ENCODE measurements around the gene MYH11.
"Not testable (repeated sequence)": the region's sequence is repeated elsewhere in the genome, so short reads cannot be mapped to it uniquely, and the experiment has no call there.

Gene MYH11

GRCh38 chr16:15808071-15808470, 48.8 kb downstream of the MYH11 start:
- Histone ChIP-seq H3K27ac (ENCODE audit: low read length) (peak overlapping the region; percentile 75), H3K27me3 (ENCODE audit: low read depth, low read length) (no peaks in the 10 kb centered on the region), H3K36me3 (ENCODE audit: control insufficient read depth in 1 of 2, insufficient read depth in 2 of 2, low read length in 2 of 2) (peaks cover 0 to 3% of the 10 kb centered on the region in 2 donors), H3K4me1 (ENCODE audit: control insufficient read depth in 1 of 2, insufficient read depth in 2 of 2, low read length in 2 of 2) (peaks cover 5 to 76% of the 10 kb centered on the region in 2 donors), H3K4me3 (ENCODE audit: low read depth in 1 of 2, low read length in 2 of 2) (peak overlapping the region in 1 of 2 donors; percentile 1), H3K9me3 (ENCODE audit: control insufficient read depth in 1 of 2, low read length in 2 of 2) (no peaks in the 10 kb centered on the region)

DNA sequence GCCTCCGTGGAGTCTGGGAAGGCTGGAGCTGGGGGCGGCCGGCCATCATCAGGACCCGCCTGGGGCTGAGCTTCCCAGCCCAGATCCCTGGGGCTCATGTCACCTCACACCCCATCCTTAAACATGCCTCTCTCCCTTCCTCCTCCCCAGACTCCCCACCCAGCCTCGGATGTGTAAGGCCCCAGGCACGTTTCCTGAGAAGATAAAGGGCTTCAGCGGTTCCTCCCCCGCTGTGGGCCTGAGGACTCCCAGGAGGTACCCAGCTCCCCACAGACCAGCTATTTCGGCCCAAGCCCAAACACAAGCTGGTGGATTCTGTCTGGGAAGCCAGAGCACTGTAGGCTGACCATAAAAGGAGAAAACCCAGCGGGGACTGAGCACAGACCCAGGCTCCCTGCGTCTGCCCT, 49.2 kb downstream of the MYH11 start:
- Histone ChIP-seq H3K9me3 (ENCODE audit: control insufficient read depth in 1 of 2, low read length in 2 of 2) (no peaks in the 10 kb centered on the region), H3K27me3 (ENCODE audit: low read depth, low read length) (no peaks in the 10 kb centered on the region), H3K36me3 (ENCODE audit: control insufficient read depth in 1 of 2, insufficient read depth in 2 of 2, low read length in 2 of 2) (peaks cover 0 to 3% of the 10 kb centered on the region in 2 donors), H3K27ac (ENCODE audit: low read length) (peak overlapping the region; percentile 75), H3K4me3 (ENCODE audit: low read depth in 1 of 2, low read length in 2 of 2) (peak overlapping the region in 1 of 2 donors; percentile 1), H3K4me1 (ENCODE audit: control insufficient read depth in 1 of 2, insufficient read depth in 2 of 2, low read length in 2 of 2) (peaks cover 5 to 74% of the 10 kb centered on the region in 2 donors)

- no peak overlapping the region for H3K27ac ChIP-seq (ENCODE audit: low read length)
- no peak overlapping the region for H3K4me3 ChIP-seq (ENCODE audit: low read depth in 1 of 2, low read length in 2 of 2)
- no peaks in the 10 kb centered on the region for H3K27me3 ChIP-seq (ENCODE audit: low read depth, low read length)
- H3K36me3 ChIP-seq (ENCODE audit: control insufficient read depth in 1 of 2, insufficient read depth in 2 of 2, low read length in 2 of 2) = peaks cover 3 to 10% of the 10 kb centered on the region in 2 donors
- H3K4me1 ChIP-seq (ENCODE audit: control insufficient read depth in 1 of 2, insufficient read depth in 2 of 2, low read length in 2 of 2) = peaks cover 0 to 63% of the 10 kb centered on the region in 2 donors
- no peaks in the 10 kb centered on the region for H3K9me3 ChIP-seq (ENCODE audit: control insufficient read depth in 1 of 2, low read length in 2 of 2)
These were observed 53.2 kb downstream of the MYH11 start for GRCh38 chr16:15803618-15804017.

- Histone ChIP-seq H3K27ac (ENCODE audit: low read length) (no peak overlapping the region), H3K4me3 (ENCODE audit: low read depth in 1 of 2, low read length in 2 of 2) (no peak overlapping the region), H3K36me3 (ENCODE audit: control insufficient read depth in 1 of 2, insufficient read depth in 2 of 2, low read length in 2 of 2) (peaks cover 3 to 16% of the 10 kb centered on the region in 2 donors), H3K4me1 (ENCODE audit: control insufficient read depth in 1 of 2, insufficient read depth in 2 of 2, low read length in 2 of 2) (peaks cover 0 to 66% of the 10 kb centered on the region in 2 donors), H3K9me3 (ENCODE audit: control insufficient read depth in 1 of 2, low read length in 2 of 2) (no peaks in the 10 kb centered on the region), H3K27me3 (ENCODE audit: low read depth, low read length) (no peaks in the 10 kb centered on the region)
These were observed 56.9 kb downstream of the MYH11 start for GRCh38 chr16:15799851-15800495.

- H3K4me1 ChIP-seq (ENCODE audit: control insufficient read depth in 1 of 2, insufficient read depth in 2 of 2, low read length in 2 of 2) = peaks cover 0 to 59% of the 10 kb centered on the region in 2 donors
- no peaks in the 10 kb centered on the region for H3K9me3 ChIP-seq (ENCODE audit: control insufficient read depth in 1 of 2, low read length in 2 of 2)
- no peak overlapping the region for H3K4me3 ChIP-seq (ENCODE audit: low read depth in 1 of 2, low read length in 2 of 2)
- H3K36me3 ChIP-seq (ENCODE audit: control insufficient read depth in 1 of 2, insufficient read depth in 2 of 2, low read length in 2 of 2) = peaks cover 3 to 16% of the 10 kb centered on the region in 2 donors
- H3K27ac ChIP-seq (ENCODE audit: low read length) = no peak overlapping the region
- no peaks in the 10 kb centered on the region for H3K27me3 ChIP-seq (ENCODE audit: low read depth, low read length)
These were observed 58.2 kb downstream of the MYH11 start for GRCh38 chr16:15798671-15799070.

GRCh38 chr16:15796885-15797284, 59.9 kb downstream of the MYH11 start:
- no peak overlapping the region for H3K27ac ChIP-seq (ENCODE audit: low read length)
- peaks cover 0 to 49% of the 10 kb centered on the region in 2 donors for H3K4me1 ChIP-seq (ENCODE audit: control insufficient read depth in 1 of 2, insufficient read depth in 2 of 2, low read length in 2 of 2)
- no peaks in the 10 kb centered on the region for H3K27me3 ChIP-seq (ENCODE audit: low read depth, low read length)
- H3K9me3 ChIP-seq (ENCODE audit: control insufficient read depth in 1 of 2, low read length in 2 of 2) = no peaks in the 10 kb centered on the region
- no peak overlapping the region for H3K4me3 ChIP-seq (ENCODE audit: low read depth in 1 of 2, low read length in 2 of 2)
- H3K36me3 ChIP-seq (ENCODE audit: control insufficient read depth in 1 of 2, insufficient read depth in 2 of 2, low read length in 2 of 2) = peaks cover 3 to 16% of the 10 kb centered on the region in 2 donors

DNA sequence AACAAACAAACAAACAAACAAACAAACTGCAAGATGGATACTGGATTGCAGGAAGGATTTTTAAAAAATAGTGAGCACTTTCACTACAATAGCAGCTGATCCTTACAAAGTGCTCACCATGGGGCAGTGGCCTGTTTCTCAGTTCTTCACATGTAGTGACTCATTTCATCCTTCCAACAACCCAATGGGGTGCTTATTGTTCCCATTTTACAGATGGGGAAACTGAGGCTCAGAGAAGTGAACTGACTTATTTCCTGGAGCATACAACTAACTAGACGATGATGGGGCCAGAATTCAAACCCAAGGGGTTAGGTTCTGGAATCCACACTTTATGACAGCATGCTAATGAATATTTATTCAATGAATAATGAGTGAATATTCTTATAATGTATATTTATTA, 61.2 kb downstream of the MYH11 start:
- Histone ChIP-seq H3K4me1 (ENCODE audit: control insufficient read depth in 1 of 2, insufficient read depth in 2 of 2, low read length in 2 of 2) (peaks cover 0 to 62% of the 10 kb centered on the region in 2 donors), H3K4me3 (ENCODE audit: low read depth in 1 of 2, low read length in 2 of 2) (no peak overlapping the region), H3K27ac (ENCODE audit: low read length) (no peak overlapping the region), H3K9me3 (ENCODE audit: control insufficient read depth in 1 of 2, low read length in 2 of 2) (no peaks in the 10 kb centered on the region), H3K27me3 (ENCODE audit: low read depth, low read length) (no peaks in the 10 kb centered on the region), H3K36me3 (ENCODE audit: control insufficient read depth in 1 of 2, insufficient read depth in 2 of 2, low read length in 2 of 2) (peaks cover 3 to 15% of the 10 kb centered on the region in 2 donors)

DNA sequence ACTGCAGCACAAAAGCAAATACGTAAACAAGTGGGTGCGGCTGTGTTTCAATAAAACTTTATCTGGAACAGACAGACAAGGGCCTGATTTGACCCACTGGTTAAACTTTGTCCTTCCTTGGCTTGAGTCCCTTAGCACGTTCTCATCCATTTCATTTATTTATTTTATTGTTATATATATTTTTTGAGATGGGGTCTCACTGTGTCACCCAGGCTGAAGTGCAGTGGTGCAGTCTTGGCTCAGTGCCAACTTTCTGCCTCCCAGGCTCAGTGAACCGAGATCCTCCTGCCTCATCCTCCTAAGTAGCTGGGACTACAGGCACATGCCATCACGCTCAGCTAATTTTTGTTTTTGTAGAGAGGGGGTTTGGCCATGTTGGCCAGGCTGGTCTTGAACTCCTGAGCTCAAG, 64.3 kb downstream of the MYH11 start:
- no peaks in the 10 kb centered on the region for H3K9me3 ChIP-seq (ENCODE audit: control insufficient read depth in 1 of 2, low read length in 2 of 2)
- H3K4me1 ChIP-seq (ENCODE audit: control insufficient read depth in 1 of 2, insufficient read depth in 2 of 2, low read length in 2 of 2) = peaks cover 0 to 62% of the 10 kb centered on the region in 2 donors
- H3K4me3 ChIP-seq (ENCODE audit: low read depth in 1 of 2, low read length in 2 of 2) = no peak overlapping the region
- no peak overlapping the region for H3K27ac ChIP-seq (ENCODE audit: low read length)
- H3K36me3 ChIP-seq (ENCODE audit: control insufficient read depth in 1 of 2, insufficient read depth in 2 of 2, low read length in 2 of 2) = no peaks in the 10 kb centered on the region
- H3K27me3 ChIP-seq (ENCODE audit: low read depth, low read length) = no peaks in the 10 kb centered on the region

- Histone ChIP-seq H3K27me3 (ENCODE audit: low read depth, low read length) (no peaks in the 10 kb centered on the region), H3K27ac (ENCODE audit: low read length) (no peak overlapping the region), H3K4me3 (ENCODE audit: low read depth in 1 of 2, low read length in 2 of 2) (no peak overlapping the region), H3K4me1 (ENCODE audit: control insufficient read depth in 1 of 2, insufficient read depth in 2 of 2, low read length in 2 of 2) (peaks cover 0 to 62% of the 10 kb centered on the region in 2 donors), H3K9me3 (ENCODE audit: control insufficient read depth in 1 of 2, low read length in 2 of 2) (no peaks in the 10 kb centered on the region), H3K36me3 (ENCODE audit: control insufficient read depth in 1 of 2, insufficient read depth in 2 of 2, low read length in 2 of 2) (peaks cover 0 to 5% of the 10 kb centered on the region in 2 donors)
These were observed 66.4 kb downstream of the MYH11 start for GRCh38 chr16:15790458-15790857.

DNA sequence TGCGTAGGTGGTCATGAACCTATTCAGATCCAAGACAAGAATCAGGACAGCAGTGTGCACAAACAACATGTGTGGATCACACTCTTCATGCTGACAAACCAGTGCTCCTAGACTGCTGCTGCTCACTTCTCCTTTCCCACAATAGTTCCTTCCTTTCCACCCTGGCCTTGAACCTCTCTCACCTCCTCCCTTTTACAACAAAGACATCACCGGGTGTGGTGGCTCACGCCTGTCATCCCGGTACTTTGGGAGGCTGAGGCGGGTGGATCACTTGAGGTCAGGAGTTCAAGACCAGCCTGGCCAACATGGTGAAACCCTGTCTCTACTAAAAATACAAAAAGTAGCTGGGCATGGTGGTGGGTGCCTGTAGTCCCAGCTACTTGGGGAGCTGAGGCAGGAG, 67.0 kb downstream of the MYH11 start:
- peaks cover 0 to 66% of the 10 kb centered on the region in 2 donors for H3K4me1 ChIP-seq (ENCODE audit: control insufficient read depth in 1 of 2, insufficient read depth in 2 of 2, low read length in 2 of 2)
- not testable (repeated sequence) for H3K27ac ChIP-seq (ENCODE audit: low read length); H3K4me3 ChIP-seq (ENCODE audit: low read depth in 1 of 2, low read length in 2 of 2); H3K27me3 ChIP-seq (ENCODE audit: low read depth, low read length); H3K9me3 ChIP-seq (ENCODE audit: control insufficient read depth in 1 of 2, low read length in 2 of 2); H3K36me3 ChIP-seq (ENCODE audit: control insufficient read depth in 1 of 2, insufficient read depth in 2 of 2, low read length in 2 of 2)

DNA sequence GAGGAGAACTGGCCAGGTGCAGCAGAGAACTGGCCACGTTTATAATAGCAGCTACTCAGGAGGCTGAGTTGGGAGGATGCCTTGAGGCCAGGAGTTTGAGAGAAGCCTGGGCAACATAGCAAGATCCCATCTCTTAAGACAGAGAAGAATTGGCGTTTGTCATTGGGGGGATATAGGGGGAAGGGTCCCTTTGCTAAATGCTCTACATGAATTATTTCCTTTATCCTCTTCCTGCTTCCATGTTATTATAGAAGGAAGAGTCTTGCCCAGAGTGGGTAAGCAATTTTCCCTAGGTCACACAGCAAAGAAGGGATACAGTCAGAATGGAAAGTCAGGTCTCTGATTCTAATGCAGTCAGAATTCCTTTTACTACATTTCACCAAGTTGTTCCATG, 68.0 kb downstream of the MYH11 start:
- Histone ChIP-seq H3K4me1 (ENCODE audit: control insufficient read depth in 1 of 2, insufficient read depth in 2 of 2, low read length in 2 of 2) (peaks cover 0 to 65% of the 10 kb centered on the region in 2 donors), H3K9me3 (ENCODE audit: control insufficient read depth in 1 of 2, low read length in 2 of 2) (no peaks in the 10 kb centered on the region), H3K27me3 (ENCODE audit: low read depth, low read length) (no peaks in the 10 kb centered on the region), H3K27ac (ENCODE audit: low read length) (no peak overlapping the region), H3K4me3 (ENCODE audit: low read depth in 1 of 2, low read length in 2 of 2) (no peak overlapping the region), H3K36me3 (ENCODE audit: control insufficient read depth in 1 of 2, insufficient read depth in 2 of 2, low read length in 2 of 2) (peaks cover 5% of the 10 kb centered on the region in 2 donors)

DNA sequence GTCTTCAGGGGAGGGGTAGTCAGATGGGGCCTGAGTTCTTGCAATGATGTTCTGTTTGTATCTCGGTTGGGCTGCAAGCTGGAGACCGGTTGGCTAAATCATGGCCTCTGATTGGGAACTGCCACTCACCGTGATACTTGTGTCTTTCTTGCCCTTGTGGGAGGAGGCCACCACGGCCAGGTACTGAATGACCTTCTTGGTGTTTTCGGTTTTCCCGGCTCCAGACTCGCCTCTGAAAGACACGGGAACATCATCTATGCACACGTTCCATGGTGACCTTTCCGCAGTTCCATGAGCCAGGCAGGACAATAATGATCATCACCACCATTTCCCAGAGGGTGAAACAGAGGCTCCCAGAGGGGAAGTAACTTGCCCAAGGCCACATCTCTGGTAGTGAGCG, 70.3 kb downstream of the MYH11 start:
- no peak overlapping the region for H3K27ac ChIP-seq (ENCODE audit: low read length)

More for the DNA sequence above, 70.3 kb downstream of the MYH11 start:
- peaks cover 0 to 74% of the 10 kb centered on the region in 2 donors for H3K4me1 ChIP-seq (ENCODE audit: control insufficient read depth in 1 of 2, insufficient read depth in 2 of 2, low read length in 2 of 2)
- no peaks in the 10 kb centered on the region for H3K27me3 ChIP-seq (ENCODE audit: low read depth, low read length)
- H3K9me3 ChIP-seq (ENCODE audit: control insufficient read depth in 1 of 2, low read length in 2 of 2) = no peaks in the 10 kb centered on the region
- H3K4me3 ChIP-seq (ENCODE audit: low read depth in 1 of 2, low read length in 2 of 2) = no peak overlapping the region
- H3K36me3 ChIP-seq (ENCODE audit: control insufficient read depth in 1 of 2, insufficient read depth in 2 of 2, low read length in 2 of 2) = peaks cover 7 to 10% of the 10 kb centered on the region in 2 donors

Measured in muscle layer of duodenum (tissue), 2 donors.